ENCODE measurements around the gene KIF2C.
"Not testable (repeated sequence)": the region's sequence is repeated elsewhere in the genome, so short reads cannot be mapped to it uniquely, and the experiment has no call there.

KIF2C gene

GRCh38 chr1:44695671-44696070, 44.0 kb upstream of the KIF2C start:
- no peaks in the 10 kb centered on the region for H3K4me1 ChIP-seq
- no peak overlapping the region for H3K4me2 ChIP-seq (ENCODE audit: low read length)
- no peak for TF ChIP-seq CTCF (IDR thresholded peaks at IDR 0.05)
- no peak overlapping the region for H3K4me3 ChIP-seq (ENCODE audit: low read depth, low read length)
- H3K27me3 ChIP-seq (ENCODE audit: control insufficient read depth, insufficient read depth, low read length) = no peaks in the 10 kb centered on the region
- no peaks in the 10 kb centered on the region for H3K79me2 ChIP-seq
- H3K27ac ChIP-seq = no peak overlapping the region
- no peaks in the 10 kb centered on the region for H3K36me3 ChIP-seq (ENCODE audit: control insufficient read depth, insufficient read depth, low read length)
- no peak overlapping the region for H2AFZ ChIP-seq
- H3K9ac ChIP-seq = no peak overlapping the region
- no peaks in the 10 kb centered on the region for H3K9me3 ChIP-seq (ENCODE audit: control insufficient read depth, low read length)

GRCh38 chr1:44696101-44696500, 43.5 kb upstream of the KIF2C start:
- H3K9me3 ChIP-seq (ENCODE audit: control insufficient read depth, low read length) = no peaks in the 10 kb centered on the region

GRCh38 chr1:44696789-44697345, 42.8 kb upstream of the KIF2C start:
- H3K9me3 ChIP-seq (ENCODE audit: control insufficient read depth, low read length) = no peaks in the 10 kb centered on the region
- no peaks in the 10 kb centered on the region for H3K36me3 ChIP-seq (ENCODE audit: control insufficient read depth, insufficient read depth, low read length)
- TF ChIP-seq CTCF (IDR thresholded peaks at IDR 0.05) = no peak
- no peaks in the 10 kb centered on the region for H3K4me1 ChIP-seq
- no peak overlapping the region for H3K27ac ChIP-seq
- H3K27me3 ChIP-seq (ENCODE audit: control insufficient read depth, insufficient read depth, low read length) = no peaks in the 10 kb centered on the region
- no peak overlapping the region for H3K9ac ChIP-seq
- H3K4me2 ChIP-seq (ENCODE audit: low read length) = no peak overlapping the region
- no peak overlapping the region for H2AFZ ChIP-seq
- H3K79me2 ChIP-seq = no peaks in the 10 kb centered on the region
- no peak overlapping the region for H3K4me3 ChIP-seq (ENCODE audit: low read depth, low read length)

More at GRCh38 chr1:44696101-44696500, 43.5 kb upstream of the KIF2C start:
- Histone ChIP-seq H3K27ac (no peak overlapping the region), H3K4me2 (ENCODE audit: low read length) (no peak overlapping the region), H3K4me3 (ENCODE audit: low read depth, low read length) (no peak overlapping the region), H2AFZ (no peak overlapping the region), H3K9ac (no peak overlapping the region), H3K36me3 (ENCODE audit: control insufficient read depth, insufficient read depth, low read length) (no peaks in the 10 kb centered on the region), H3K27me3 (ENCODE audit: control insufficient read depth, insufficient read depth, low read length) (no peaks in the 10 kb centered on the region), H3K79me2 (no peaks in the 10 kb centered on the region), H3K4me1 (no peaks in the 10 kb centered on the region)
- no peak for TF ChIP-seq CTCF (IDR thresholded peaks at IDR 0.05)

GRCh38 chr1:44698138-44698537, 41.5 kb upstream of the KIF2C start:
- no peak overlapping the region for H3K27ac ChIP-seq
- no peaks in the 10 kb centered on the region for H3K9me3 ChIP-seq (ENCODE audit: control insufficient read depth, low read length)
- H3K9ac ChIP-seq = no peak overlapping the region
- no peaks in the 10 kb centered on the region for H3K79me2 ChIP-seq
- no peak for TF ChIP-seq CTCF (IDR thresholded peaks at IDR 0.05)
- no peak overlapping the region for H3K4me2 ChIP-seq (ENCODE audit: low read length)
- no peaks in the 10 kb centered on the region for H3K27me3 ChIP-seq (ENCODE audit: control insufficient read depth, insufficient read depth, low read length)
- H3K4me3 ChIP-seq (ENCODE audit: low read depth, low read length) = no peak overlapping the region
- H3K36me3 ChIP-seq (ENCODE audit: control insufficient read depth, insufficient read depth, low read length) = no peaks in the 10 kb centered on the region
- no peak overlapping the region for H2AFZ ChIP-seq
- H3K4me1 ChIP-seq = no peaks in the 10 kb centered on the region

GRCh38 chr1:44699375-44699774, 40.3 kb upstream of the KIF2C start:
- H3K27ac ChIP-seq; H3K4me2 ChIP-seq (ENCODE audit: low read length); H3K9ac ChIP-seq; H2AFZ ChIP-seq; H3K79me2 ChIP-seq; H3K9me3 ChIP-seq (ENCODE audit: control insufficient read depth, low read length); H3K4me3 ChIP-seq (ENCODE audit: low read depth, low read length); H3K36me3 ChIP-seq (ENCODE audit: control insufficient read depth, insufficient read depth, low read length); H3K27me3 ChIP-seq (ENCODE audit: control insufficient read depth, insufficient read depth, low read length); H3K4me1 ChIP-seq: not testable (repeated sequence)

Measured in parathyroid adenoma (tissue), 2 donors.